ENCODE data around the gene SLC25A10.
A peak's percentile ranks its signal among the peaks of the same experiment; 100 is the strongest.

Gene SLC25A10

DNA sequence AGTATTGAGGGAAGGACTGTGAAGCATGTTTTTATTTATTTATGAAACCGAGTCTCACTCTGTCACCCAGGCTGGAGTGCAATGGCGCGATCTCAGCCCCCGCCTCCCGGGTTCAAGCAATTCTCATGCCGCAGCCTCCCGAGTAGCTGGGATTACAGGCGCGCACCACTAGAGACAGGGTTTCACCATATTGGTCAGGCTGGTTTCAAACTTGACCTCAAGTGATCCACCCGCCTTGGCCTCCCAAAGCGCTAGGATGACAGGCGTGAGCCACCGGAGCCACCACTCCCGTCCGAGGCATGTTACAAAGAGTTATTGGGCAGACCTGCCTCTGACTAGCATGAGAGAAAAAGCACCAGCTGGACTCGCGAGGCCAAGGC is 5.9 kb upstream of the SLC25A10 start:
- DNase-seq (ENCODE audit: low spot score) = no peak

DNA sequence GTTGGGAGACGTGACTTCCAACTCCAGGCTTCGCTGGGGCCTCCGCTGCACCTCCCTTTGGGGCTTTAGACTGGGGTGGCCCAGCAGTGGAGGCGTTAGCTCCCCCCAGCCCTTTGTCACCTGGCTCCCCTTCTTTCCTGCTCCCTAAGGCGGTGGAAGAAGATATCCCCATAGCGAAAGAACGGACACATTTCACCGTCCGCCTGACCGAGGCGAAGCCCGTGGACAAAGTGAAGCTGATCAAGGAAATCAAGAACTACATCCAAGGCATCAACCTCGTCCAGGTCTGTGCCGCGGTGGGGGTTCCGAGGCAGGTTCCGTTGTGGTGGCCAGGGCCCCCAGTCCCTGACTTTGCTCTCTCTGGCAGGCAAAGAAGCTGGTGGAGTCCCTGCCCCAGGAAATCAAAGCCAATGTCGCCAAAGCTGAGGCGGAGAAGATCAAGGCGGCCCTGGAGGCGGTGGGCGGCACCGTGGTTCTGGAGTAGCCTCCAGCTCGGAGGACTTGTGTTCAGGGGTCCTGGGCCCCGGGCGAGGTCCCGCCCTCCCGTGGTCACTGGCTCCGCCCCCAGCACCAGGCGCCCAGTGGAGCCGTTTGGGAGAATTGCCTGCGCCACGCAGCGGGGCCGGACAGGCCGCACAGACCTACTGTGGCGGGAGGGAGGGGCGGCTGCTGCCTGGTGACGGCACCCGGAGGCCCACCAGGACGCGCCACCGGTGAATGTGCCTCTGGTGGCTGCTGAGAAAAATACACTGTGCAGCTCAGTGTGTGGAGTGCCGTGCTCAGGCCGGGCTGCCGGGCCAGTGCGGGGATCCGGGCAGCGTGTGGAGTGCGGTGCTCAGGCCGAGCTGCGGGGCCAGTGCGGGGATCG is 5.1 kb upstream of the SLC25A10 start:
- peak; percentile 35 for DNase-seq (ENCODE audit: low spot score)

- no peak for DNase-seq (ENCODE audit: low spot score)
Observed at GRCh38 chr17:81707725-81708646, 4.1 kb upstream of the SLC25A10 start.

GRCh38 chr17:81708739-81709185 is 3.3 kb upstream of the SLC25A10 start:
- DNase-seq (ENCODE audit: low spot score) = no peak

DNA sequence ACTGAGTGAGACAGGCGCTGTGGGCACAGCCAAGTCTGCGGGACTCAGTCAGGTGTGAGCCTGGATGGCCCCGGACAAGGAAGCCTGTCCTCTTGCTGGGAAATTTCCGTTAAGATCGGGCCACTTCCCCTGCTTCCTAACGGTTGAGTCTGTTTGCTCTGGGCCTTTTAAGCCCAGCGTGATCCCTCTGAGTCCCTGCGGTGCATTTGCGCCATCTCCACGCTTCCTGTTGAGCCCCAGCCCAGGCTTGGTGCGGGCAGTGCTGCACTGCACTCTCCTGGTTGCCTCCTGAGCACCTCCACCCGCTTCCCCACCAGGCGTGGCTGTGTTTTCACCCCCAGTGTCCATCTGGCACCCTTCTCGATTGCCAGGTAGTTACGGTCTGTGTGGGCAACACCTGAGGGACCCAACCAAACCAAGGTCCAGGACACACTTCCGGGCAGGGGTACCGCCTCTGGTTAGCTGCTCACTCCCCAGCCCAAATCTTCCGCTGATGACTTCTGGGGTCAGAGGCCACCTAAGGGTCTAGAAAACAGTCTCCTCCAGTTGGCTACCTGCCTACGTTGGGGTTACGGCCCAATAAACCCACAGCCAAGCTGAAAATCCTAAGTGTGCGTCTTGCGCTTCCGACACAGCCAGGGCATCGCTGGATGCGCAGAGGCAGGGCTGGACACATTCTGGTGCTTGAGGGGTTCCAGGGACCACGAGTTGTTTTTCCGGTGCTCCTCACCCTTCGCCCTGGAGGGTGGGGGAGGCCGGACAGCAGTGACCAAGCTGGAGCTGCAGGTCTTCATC is 1.4 kb upstream of the SLC25A10 start:
- DNase-seq (ENCODE audit: low spot score) = no peak

DNA sequence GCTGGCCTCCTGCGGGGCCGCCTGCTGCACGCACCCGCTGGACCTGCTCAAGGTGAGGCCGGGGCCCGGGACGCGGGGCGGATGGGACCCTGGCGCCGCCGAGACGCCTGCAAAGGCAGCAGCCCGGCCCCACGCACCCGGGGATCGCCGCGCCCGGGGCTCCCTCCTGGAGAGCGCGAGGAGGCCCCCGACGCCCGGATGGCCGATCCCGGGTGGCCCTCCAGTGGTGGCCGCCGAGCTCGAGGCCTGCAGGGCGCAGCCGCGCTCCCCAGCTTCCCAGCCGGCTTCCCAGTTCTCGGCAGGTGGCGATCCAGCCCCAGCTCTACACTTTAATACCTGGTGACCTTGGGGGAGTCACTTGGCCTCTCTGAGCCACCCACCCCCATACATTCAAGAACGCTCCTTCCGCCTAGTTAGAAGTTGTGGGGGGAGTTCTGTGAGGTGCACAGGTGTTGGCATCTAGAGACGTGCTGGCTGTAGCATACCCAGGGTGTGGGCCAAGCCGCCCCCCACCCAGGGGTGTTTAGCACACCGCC is 452 bp downstream of the SLC25A10 start:
- peak; percentile 44 for DNase-seq (ENCODE audit: low spot score)

DNA sequence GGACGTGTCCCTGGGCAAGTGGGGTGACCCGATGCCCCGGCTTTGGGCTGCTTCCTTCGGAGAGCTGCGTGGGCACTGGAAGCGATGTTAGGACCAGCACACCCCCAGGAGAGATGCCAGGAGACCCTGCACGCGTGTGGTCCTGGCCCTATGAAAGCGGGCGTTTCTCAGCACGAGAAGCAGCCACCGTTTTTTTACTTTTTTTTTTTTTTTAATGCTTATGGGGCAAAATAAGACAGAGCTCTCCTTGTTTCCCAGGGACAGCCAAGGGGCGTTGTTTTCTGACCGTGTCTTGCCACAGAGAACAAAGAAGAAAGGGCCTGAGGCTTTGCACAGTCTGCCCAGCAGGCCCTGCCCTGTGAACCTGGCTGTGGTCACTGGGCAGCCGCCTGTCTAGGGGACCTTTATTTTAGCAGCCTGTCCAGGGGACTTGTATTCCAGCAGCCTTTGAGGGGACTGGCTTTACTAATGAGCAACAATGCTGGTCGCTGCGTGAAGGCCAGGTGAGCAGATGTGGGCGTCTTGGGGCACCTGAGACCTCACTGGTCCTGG is 996 bp downstream of the SLC25A10 start:
- DNase-seq (ENCODE audit: low spot score) = no peak

DNA sequence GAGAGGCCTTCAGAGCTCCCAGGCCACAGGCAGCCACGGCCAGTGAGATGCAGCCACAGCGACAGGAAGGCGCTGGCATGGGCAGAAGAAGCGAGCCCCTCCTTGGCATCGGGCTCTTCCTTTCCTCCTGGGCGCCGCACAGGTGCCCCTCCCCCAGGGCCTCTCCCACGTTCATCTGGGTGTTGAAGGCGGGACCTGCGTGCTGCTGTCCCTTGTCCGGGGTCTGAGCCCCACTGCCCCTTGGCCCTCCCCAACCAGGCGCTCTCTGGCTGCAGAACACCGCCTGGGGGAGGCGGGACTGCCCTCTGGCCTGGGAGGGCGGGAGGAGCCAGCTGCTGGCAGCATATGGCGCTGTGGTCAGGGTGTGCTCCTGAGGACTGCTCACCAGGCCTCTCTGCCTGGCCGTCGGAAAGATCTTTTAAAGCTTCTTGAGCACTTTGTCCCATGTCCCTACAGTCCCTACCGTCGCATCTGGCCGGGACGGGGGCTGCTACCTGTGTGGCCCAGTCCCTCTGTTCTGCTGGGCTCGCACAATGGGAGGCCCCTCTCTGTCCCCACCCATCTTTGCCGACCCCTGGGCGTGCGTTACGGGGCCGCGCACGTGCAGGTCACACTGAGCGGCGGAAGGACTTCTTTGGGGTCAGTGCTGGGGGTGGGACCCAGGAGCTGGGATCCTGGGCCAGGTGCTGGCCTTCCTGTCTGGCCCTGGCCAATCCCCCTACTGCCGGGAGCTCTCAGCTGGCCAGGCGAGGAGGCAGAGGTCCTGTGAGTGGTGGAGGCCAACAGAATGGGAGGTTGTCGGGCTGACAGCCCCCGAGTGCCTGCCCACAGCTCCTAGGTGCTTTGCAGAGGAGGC is 1.7 kb downstream of the SLC25A10 start:
- no peak for DNase-seq (ENCODE audit: low spot score)

GRCh38 chr17:81714412-81715106 is 2.5 kb downstream of the SLC25A10 start:
- no peak for DNase-seq (ENCODE audit: low spot score)

GRCh38 chr17:81715107-81715871 is 3.2 kb downstream of the SLC25A10 start:
- no peak for DNase-seq (ENCODE audit: low spot score)

DNA sequence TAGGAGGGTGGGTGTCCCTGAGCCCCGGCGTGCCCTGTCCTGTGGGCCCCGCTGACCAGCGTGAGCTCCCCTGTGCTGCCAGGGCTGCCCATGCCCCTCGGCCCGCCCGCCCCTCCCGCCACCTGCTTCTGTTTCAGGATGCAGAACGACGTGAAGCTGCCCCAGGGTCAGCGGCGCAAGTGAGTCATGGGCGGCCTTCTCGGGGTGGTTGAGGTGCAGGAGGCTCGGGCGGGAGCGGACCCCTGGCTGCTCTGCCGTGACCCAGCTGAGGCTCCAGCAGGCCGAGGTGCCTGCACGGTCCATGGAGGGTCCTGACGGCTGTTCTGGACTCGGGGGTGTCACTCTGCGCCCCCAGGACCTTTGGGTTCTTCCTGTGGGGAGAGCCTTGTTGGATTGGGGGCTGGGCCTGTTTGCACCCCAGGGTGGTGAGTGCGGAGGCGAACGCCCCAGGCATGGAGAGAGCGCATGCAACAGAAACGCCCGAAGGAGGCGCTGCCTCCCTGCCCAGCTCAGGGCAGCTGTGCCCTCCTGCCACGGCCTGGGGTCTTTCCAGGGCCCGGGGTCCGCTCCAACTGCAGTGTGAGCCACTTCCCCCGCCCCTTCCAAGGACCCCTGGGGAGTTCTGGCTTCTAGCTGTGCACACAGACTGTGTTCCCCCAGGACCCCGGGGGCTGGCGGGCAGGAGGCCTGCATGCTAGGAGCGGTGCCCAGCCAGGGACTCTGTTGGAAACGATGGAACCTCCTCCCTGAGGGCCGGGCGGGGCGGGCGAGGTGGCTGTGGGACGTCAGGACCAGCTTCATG is 4.0 kb downstream of the SLC25A10 start:
- DNase-seq (ENCODE audit: low spot score) = no peak

DNA sequence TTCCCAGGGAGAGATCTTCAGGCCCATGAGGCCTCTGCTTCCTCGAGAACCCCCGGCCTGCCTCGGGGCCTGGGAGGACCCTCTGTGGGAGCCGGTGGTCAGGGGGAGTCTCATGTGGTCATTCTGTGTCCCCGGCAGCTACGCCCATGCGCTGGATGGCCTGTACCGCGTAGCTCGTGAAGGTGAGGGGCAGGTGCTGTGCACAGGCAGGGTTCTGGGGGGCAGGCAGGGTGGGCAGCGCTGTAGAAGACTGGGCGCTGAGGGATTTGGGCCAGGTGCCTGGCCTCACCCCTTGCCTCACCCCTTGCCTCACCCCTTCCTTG is 4.6 kb downstream of the SLC25A10 start:
- no peak for DNase-seq (ENCODE audit: low spot score)

GRCh38 chr17:81717049-81717765 is 5.1 kb downstream of the SLC25A10 start:
- no peak for DNase-seq (ENCODE audit: low spot score)

GRCh38 chr17:81717766-81718089 is 5.6 kb downstream of the SLC25A10 start:
- no peak for DNase-seq (ENCODE audit: low spot score)

- DNase-seq (ENCODE audit: low spot score) = no peak
Observed at GRCh38 chr17:81719410-81720266, 7.6 kb downstream of the SLC25A10 start.

DNA sequence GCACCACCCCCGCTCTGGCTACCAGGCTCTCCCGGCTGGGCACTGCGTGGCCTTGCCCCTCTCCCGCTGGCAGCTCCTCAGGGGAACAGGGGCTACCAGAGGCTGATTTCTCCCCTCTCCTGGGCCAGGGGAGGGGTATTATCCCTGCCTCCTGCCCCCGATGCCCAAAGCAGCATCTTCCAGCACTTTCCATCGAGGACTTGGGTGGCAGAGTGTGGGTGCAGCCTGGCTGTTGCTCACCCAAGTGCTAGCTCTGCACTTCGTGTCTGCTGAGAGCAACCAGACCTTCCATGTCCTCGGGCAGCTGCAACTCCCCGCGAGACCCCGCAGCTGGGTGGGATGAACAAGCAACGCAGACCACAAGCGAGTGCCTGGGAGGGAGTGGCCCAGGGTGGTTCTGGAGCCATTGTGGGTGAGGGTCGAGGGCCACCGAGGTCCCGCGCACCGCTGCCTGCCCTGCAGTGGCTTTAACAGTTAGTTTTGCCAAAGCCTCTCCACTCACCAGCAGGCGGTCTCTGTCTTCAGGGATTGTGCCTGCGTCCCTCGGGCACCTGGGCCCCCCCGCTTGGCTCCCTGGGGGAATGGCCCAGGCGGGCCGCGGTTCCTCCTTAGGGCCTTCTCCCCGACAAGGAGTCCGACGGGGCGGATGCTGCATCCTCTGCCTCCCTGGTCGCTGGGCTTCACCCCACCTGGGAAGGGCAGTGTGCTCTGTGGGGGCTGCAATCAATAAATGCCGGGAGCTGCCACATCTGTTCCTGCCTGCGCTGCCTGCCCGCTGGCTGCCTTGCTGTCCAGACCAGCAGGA is 8.4 kb downstream of the SLC25A10 start:
- DNase-seq (ENCODE audit: low spot score) = no peak

Data from NAMALWA (cell line).